ENCODE data around the gene KLHL3.

The KLHL3 gene

GRCh38 chr5:137592317-137592716 is 143.6 kb downstream of the KLHL3 start:
- Histone ChIP-seq H3K27me3 (ENCODE audit: control insufficient read depth, low read length) (peaks cover 19% of the 10 kb centered on the region), H4K20me1 (ENCODE audit: control insufficient read depth, insufficient read depth, low read depth, low read length) (no peaks in the 10 kb centered on the region), H3K4me3 (ENCODE audit: low read length) (no peak overlapping the region)

GRCh38 chr5:137589185-137589584 is 146.7 kb downstream of the KLHL3 start:
- no peaks in the 10 kb centered on the region for H3K36me3 ChIP-seq (ENCODE audit: control insufficient read depth, low read length)
- H3K27ac ChIP-seq (ENCODE audit: low read depth, low read length), result no peak overlapping the region
- H3F3A ChIP-seq (ENCODE audit: control insufficient read depth, insufficient read depth), result no peaks in the 10 kb centered on the region
- H3K9me2 ChIP-seq (replicated peaks; ENCODE audit: control insufficient read depth, low read length), result no peaks in the 10 kb centered on the region
- TF ChIP-seq CTCF (IDR thresholded peaks at IDR 0.05; ENCODE audit: low read depth, low read length, poor library complexity, severe bottlenecking) (no peak), EZH2phosphoT487 (IDR thresholded peaks at IDR 0.05; ENCODE audit: borderline replicate concordance, low read length) (no peak)
- H3K4me1 ChIP-seq (ENCODE audit: control insufficient read depth, low read length), result no peaks in the 10 kb centered on the region
- H3K9me3 ChIP-seq (ENCODE audit: control insufficient read depth, insufficient read depth, low read length), result no peaks in the 10 kb centered on the region
- H4K20me1 ChIP-seq (ENCODE audit: control insufficient read depth, insufficient read depth, low read depth, low read length), result no peaks in the 10 kb centered on the region
- no peak overlapping the region for H3K4me2 ChIP-seq (ENCODE audit: low read length)
- peaks cover 9% of the 10 kb centered on the region for H3K27me3 ChIP-seq (ENCODE audit: control insufficient read depth, low read length)
- no peaks in the 10 kb centered on the region for H3K79me2 ChIP-seq (ENCODE audit: control insufficient read depth, low read length)
- no peak overlapping the region for H3K4me3 ChIP-seq (ENCODE audit: low read length)

More at GRCh38 chr5:137592317-137592716, 143.6 kb downstream of the KLHL3 start:
- H3K27ac ChIP-seq (ENCODE audit: low read depth, low read length), result no peak overlapping the region
- H3K9me3 ChIP-seq (ENCODE audit: control insufficient read depth, insufficient read depth, low read length), result no peaks in the 10 kb centered on the region
- no peaks in the 10 kb centered on the region for H3F3A ChIP-seq (ENCODE audit: control insufficient read depth, insufficient read depth)
- TF ChIP-seq CTCF (IDR thresholded peaks at IDR 0.05; ENCODE audit: low read depth, low read length, poor library complexity, severe bottlenecking), result no peak
- no peak for TF ChIP-seq EZH2phosphoT487 (IDR thresholded peaks at IDR 0.05; ENCODE audit: borderline replicate concordance, low read length)
- H3K9me2 ChIP-seq (replicated peaks; ENCODE audit: control insufficient read depth, low read length), result no peaks in the 10 kb centered on the region
- H3K4me1 ChIP-seq (ENCODE audit: control insufficient read depth, low read length), result no peaks in the 10 kb centered on the region
- H3K36me3 ChIP-seq (ENCODE audit: control insufficient read depth, low read length), result no peaks in the 10 kb centered on the region
- no peak overlapping the region for H3K4me2 ChIP-seq (ENCODE audit: low read length)
- no peaks in the 10 kb centered on the region for H3K79me2 ChIP-seq (ENCODE audit: control insufficient read depth, low read length)

GRCh38 chr5:137587919-137588318 is 148.0 kb downstream of the KLHL3 start:
- Histone ChIP-seq H3K4me3 (ENCODE audit: low read length) (no peak overlapping the region), H3K79me2 (ENCODE audit: control insufficient read depth, low read length) (no peaks in the 10 kb centered on the region), H3K4me2 (ENCODE audit: low read length) (no peak overlapping the region), H3K9me3 (ENCODE audit: control insufficient read depth, insufficient read depth, low read length) (no peaks in the 10 kb centered on the region), H3K27ac (ENCODE audit: low read depth, low read length) (no peak overlapping the region), H4K20me1 (ENCODE audit: control insufficient read depth, insufficient read depth, low read depth, low read length) (no peaks in the 10 kb centered on the region), H3K4me1 (ENCODE audit: control insufficient read depth, low read length) (no peaks in the 10 kb centered on the region), H3K9me2 (replicated peaks; ENCODE audit: control insufficient read depth, low read length) (no peaks in the 10 kb centered on the region), H3K27me3 (ENCODE audit: control insufficient read depth, low read length) (peaks cover 12% of the 10 kb centered on the region), H3F3A (ENCODE audit: control insufficient read depth, insufficient read depth) (no peaks in the 10 kb centered on the region), H3K36me3 (ENCODE audit: control insufficient read depth, low read length) (no peaks in the 10 kb centered on the region)
- TF ChIP-seq CTCF (IDR thresholded peaks at IDR 0.05; ENCODE audit: low read depth, low read length, poor library complexity, severe bottlenecking) (no peak), EZH2phosphoT487 (IDR thresholded peaks at IDR 0.05; ENCODE audit: borderline replicate concordance, low read length) (no peak)

- Histone ChIP-seq H3K4me2 (ENCODE audit: low read length) (no peak overlapping the region), H3K4me1 (ENCODE audit: control insufficient read depth, low read length) (no peaks in the 10 kb centered on the region), H3K27me3 (ENCODE audit: control insufficient read depth, low read length) (peaks cover 7% of the 10 kb centered on the region), H3K79me2 (ENCODE audit: control insufficient read depth, low read length) (no peaks in the 10 kb centered on the region), H3K9me2 (replicated peaks; ENCODE audit: control insufficient read depth, low read length) (no peaks in the 10 kb centered on the region), H3K9me3 (ENCODE audit: control insufficient read depth, insufficient read depth, low read length) (no peaks in the 10 kb centered on the region), H3K4me3 (ENCODE audit: low read length) (no peak overlapping the region), H3K36me3 (ENCODE audit: control insufficient read depth, low read length) (no peaks in the 10 kb centered on the region), H4K20me1 (ENCODE audit: control insufficient read depth, insufficient read depth, low read depth, low read length) (no peaks in the 10 kb centered on the region), H3F3A (ENCODE audit: control insufficient read depth, insufficient read depth) (no peaks in the 10 kb centered on the region), H3K27ac (ENCODE audit: low read depth, low read length) (no peak overlapping the region)
- no peak for TF ChIP-seq EZH2phosphoT487 (IDR thresholded peaks at IDR 0.05; ENCODE audit: borderline replicate concordance, low read length)
- TF ChIP-seq CTCF (IDR thresholded peaks at IDR 0.05; ENCODE audit: low read depth, low read length, poor library complexity, severe bottlenecking), result no peak
Measured at GRCh38 chr5:137584262-137584661, 151.6 kb downstream of the KLHL3 start.
